Measurements from ENCODE around the gene NUDCD2. TPM values are rescaled to one million over a fixed set of nuclear protein-coding genes. Genes with fewer than 3 reads are reported as not detected.

NUDCD2 gene
- total RNA-seq, 6 experiments from 2014 or later, result 2.0 to 16.9 (median 11.8) TPM

DNA sequence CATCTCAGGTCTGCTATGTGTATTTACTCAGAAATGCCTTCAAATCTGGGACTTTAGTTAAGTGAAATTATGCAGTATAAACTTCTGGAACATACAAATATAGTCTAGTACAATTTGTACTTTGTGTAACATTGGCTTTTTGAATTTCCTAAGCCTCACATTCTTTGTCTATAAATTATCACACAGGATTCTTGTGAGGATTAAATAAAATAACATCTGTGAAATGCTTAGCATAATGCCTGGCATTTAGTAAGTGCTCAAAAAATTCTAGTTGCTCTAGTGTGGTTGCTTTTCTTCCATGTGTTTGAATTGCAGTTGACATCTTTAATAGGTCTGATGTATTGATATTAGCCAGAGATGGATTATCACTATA is 3.1 kb upstream of the NUDCD2 start:
- no peaks in the 10 kb centered on the region for H3K27me3 ChIP-seq
- no peaks in the 10 kb centered on the region for H3K9me3 ChIP-seq
- ATAC-seq (no peak), DNase-seq (no peak)
- TF ChIP-seq, protein P1, sequence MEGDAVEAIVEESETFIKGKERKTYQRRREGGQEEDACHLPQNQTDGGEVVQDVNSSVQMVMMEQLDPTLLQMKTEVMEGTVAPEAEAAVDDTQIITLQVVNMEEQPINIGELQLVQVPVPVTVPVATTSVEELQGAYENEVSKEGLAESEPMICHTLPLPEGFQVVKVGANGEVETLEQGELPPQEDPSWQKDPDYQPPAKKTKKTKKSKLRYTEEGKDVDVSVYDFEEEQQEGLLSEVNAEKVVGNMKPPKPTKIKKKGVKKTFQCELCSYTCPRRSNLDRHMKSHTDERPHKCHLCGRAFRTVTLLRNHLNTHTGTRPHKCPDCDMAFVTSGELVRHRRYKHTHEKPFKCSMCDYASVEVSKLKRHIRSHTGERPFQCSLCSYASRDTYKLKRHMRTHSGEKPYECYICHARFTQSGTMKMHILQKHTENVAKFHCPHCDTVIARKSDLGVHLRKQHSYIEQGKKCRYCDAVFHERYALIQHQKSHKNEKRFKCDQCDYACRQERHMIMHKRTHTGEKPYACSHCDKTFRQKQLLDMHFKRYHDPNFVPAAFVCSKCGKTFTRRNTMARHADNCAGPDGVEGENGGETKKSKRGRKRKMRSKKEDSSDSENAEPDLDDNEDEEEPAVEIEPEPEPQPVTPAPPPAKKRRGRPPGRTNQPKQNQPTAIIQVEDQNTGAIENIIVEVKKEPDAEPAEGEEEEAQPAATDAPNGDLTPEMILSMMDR (IDR thresholded peaks at IDR 0.05), result no peak
- no peak for TF ChIP-seq POLR2A (IDR thresholded peaks at IDR 0.05)
- intact Hi-C loops (cut with DNase I), result no loop called here
- H3K4me3 ChIP-seq, result no peak overlapping the region
- no peak overlapping the region for H3K27ac ChIP-seq
- no peaks in the 10 kb centered on the region for H3K36me3 ChIP-seq
- H3K4me1 ChIP-seq, result peaks cover 0 to 16% (median 3%) of the 10 kb centered on the region in 4 donors

DNA sequence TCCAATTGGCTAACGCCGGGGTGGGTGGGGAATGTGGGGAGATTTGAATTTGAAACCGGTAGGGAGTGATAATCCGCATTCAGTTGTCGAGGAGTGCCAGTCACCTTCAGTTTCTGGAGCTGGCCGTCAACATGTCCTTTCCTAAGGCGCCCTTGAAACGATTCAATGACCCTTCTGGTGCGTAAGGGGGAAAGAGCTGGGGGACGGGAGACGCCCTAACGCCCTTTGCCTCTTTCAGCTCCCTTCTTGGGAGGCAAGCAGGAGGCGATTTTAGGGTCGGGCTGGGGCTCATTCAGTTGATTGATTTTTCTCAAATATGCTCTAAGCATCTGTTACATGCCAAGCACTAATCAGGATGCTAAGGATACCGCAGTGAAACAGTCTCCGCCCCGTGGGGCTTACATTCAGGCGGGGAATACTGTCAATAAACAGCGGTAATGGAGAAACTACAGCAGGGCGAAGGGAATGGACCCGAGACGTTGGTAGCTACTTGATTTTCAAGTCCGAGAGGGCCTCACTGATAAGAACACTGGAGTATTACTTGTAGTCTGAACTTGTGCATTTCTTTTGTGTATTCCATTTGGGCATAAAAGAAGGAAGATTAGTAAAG is 765 bp upstream of the NUDCD2 start, which contains the start of gene HMMR:
TSS of gene HMMR (plus strand) at position 71 of the 610 bp plus-strand sequence. CDS start at position 132, 61 bp downstream.
- TF ChIP-seq, protein P1 (IDR thresholded peaks at IDR 0.05), result no peak
- TF ChIP-seq POLR2A (IDR thresholded peaks at IDR 0.05), result no peak
- no peak for DNase-seq
- intact Hi-C loops (cut with DNase I), result no loop called here

DNA sequence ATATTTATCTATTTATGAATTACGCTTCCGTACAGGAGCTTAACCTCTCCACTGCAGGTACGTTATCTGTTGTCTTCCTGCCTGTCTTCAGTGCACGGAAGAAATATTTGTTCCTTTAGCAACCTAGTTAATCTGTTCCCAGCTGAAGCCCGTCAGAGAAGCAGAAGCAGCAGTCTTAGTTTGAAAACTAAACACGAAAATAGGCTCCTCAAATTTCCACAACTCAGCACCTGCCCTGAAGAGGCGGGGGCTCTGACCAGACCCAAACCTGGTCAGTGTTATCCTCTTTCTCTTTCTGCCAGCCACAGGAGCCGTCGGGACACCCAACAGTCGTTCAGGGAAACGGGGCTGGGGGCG is 462 bp downstream of the NUDCD2 start:
- Histone ChIP-seq H3K4me3 (peak overlapping the region; percentile 66 to 89 (median 78)), H3K36me3 (no peaks in the 10 kb centered on the region), H3K27me3 (no peaks in the 10 kb centered on the region), H3K27ac (peak overlapping the region; percentile 95 to 99 (median 96)), H3K4me1 (peaks cover 0 to 23% (median 3%) of the 10 kb centered on the region in 4 donors), H3K9me3 (no peaks in the 10 kb centered on the region)
- TF ChIP-seq, protein P1 (IDR thresholded peaks at IDR 0.05), result no peak
- TF ChIP-seq POLR2A (IDR thresholded peaks at IDR 0.05), result no peak
- DNase-seq, result no peak
- ATAC-seq, result peak in 2 of 4 donors; percentile 7 to 21
- 0% methylated on average over 12 of the region's 12 CpGs for WGBS (ENCODE audit: insufficient coverage, low coverage, low lambda C conversion rate, missing lambda C conversion rate)
- intact Hi-C loops (cut with DNase I), result no loop called here

More for the DNA sequence above, 765 bp upstream of the NUDCD2 start, which contains the start of gene HMMR:
- no peaks in the 10 kb centered on the region for H3K27me3 ChIP-seq
- H3K27ac ChIP-seq, result peak within 1 kb of the TSS; percentile 95 to 99 (median 96)
- no peaks in the 10 kb centered on the region for H3K36me3 ChIP-seq
- H3K9me3 ChIP-seq, result no peaks in the 10 kb centered on the region
- no peak for ATAC-seq
- 0% methylated on average over 16 of the region's 23 CpGs for WGBS (ENCODE audit: insufficient coverage, low coverage, low lambda C conversion rate, missing lambda C conversion rate)
- H3K4me3 ChIP-seq, result peak within 1 kb of the TSS; percentile 66 to 89 (median 78)
- peaks cover 0 to 23% (median 3%) of the 10 kb centered on the region in 4 donors for H3K4me1 ChIP-seq

DNA sequence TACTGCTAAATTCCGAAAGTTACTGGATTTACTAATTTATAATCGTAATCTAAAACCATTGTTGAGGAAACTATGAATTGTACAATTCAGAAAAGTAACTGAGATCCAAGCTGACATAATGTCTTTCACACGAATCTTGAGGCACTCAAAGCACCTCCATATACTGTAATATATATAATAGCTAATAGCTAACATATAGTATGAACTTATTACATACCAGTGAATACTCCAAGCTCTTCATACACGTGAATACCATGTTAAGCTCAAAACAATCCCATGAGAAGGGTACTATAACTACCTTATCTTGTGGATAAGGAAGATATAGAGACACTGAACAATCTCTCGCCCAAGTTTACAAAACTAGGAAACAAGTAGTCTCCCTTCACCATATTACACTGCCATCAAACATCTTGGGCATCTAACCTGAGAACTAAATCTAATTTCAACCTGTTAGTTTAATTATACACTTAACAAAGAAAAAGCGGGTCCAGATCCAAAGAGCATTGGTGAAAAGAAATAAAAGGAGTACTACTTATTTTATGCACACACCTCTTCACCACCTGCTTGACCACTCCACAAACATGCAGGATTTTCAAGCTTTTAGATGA is 1.0 kb downstream of the NUDCD2 start:
- no peaks in the 10 kb centered on the region for H3K27me3 ChIP-seq
- TF ChIP-seq, protein P1 (IDR thresholded peaks at IDR 0.05), result no peak
- no peak for TF ChIP-seq POLR2A (IDR thresholded peaks at IDR 0.05)
- H3K4me3 ChIP-seq, result peak overlapping the region; percentile 66 to 89 (median 78)
- intact Hi-C loops (cut with DNase I), result no loop called here
- H3K36me3 ChIP-seq, result peaks cover 0 to 2% (median 0%) of the 10 kb centered on the region in 4 donors
- peaks cover 0 to 23% (median 3%) of the 10 kb centered on the region in 4 donors for H3K4me1 ChIP-seq
- ATAC-seq, result no peak
- DNase-seq, result no peak
- peak overlapping the region; percentile 95 to 99 (median 96) for H3K27ac ChIP-seq
- WGBS (ENCODE audit: insufficient coverage, low coverage, low lambda C conversion rate, missing lambda C conversion rate), result 23% methylated on average over 6 of the region's 6 CpGs
- no peaks in the 10 kb centered on the region for H3K9me3 ChIP-seq

Data from right lobe of liver (tissue), 6 donors.